Gastroesophageal sphincter (tissue), 4 donors: ENCODE results near the gene NR4A3. TPM values are rescaled to one million over a fixed set of nuclear protein-coding genes. Genes with fewer than 3 reads are reported as not detected.
"Not testable (repeated sequence)": the region's sequence is repeated elsewhere in the genome, so short reads cannot be mapped to it uniquely, and the experiment has no call there.

Source experiments
- ATAC-seq: fragments of 150-250 bp; one replicate; pipeline ENCODE4 v1.9.1; 2016; ENCODE audit warnings: mild to moderate bottlenecking, moderate library complexity
- H3K27ac ChIP-seq, 4 donors: fragments of 200-600 bp; sonication (generic) in 3 of 4; 1 replicate in 3 of 4; 2 replicates in 1 of 4; pipeline ENCODE4 v1.5.1; 2016 to 2019
- H3K27me3 ChIP-seq: fragments of 200-600 bp; sonication (generic); one replicate; pipeline ENCODE4 v1.5.1; 2019
- H3K36me3 ChIP-seq, 2 donors: fragments of 200-600 bp; sonication (generic); one replicate each; pipeline ENCODE4 v1.5.1; 2019; ENCODE audit warnings: control low read depth in 1 of 2
- H3K4me1 ChIP-seq, 3 donors: fragments of 200-600 bp; sonication (generic); 1 replicate in 2 of 3; 2 replicates in 1 of 3; pipeline ENCODE4 v1.5.1; 2016 to 2019; ENCODE audit warnings: control low read depth in 2 of 3
- H3K4me3 ChIP-seq, 2 donors: fragments of 200-600 bp; sonication (generic); one replicate each; pipeline ENCODE4 v1.5.1; 2019; ENCODE audit warnings: mild to moderate bottlenecking in 1 of 2, moderate library complexity in 1 of 2
- H3K9me3 ChIP-seq, 3 donors: fragments of 200-600 bp; sonication (generic); one replicate each; pipeline ENCODE4 v1.5.1; 2017 to 2019; ENCODE audit warnings: control low read depth in 2 of 3
- CTCF ChIP-seq, 4 experiments: fragments of 200-600 bp in 2 of 4; fragments of 450-650 bp in 2 of 4; sonication (generic) in 1 of 4; IDR thresholded peaks; one replicate each; pipeline ENCODE4 v1.5.1; 2017 to 2019; ENCODE audit warnings: antibody characterized with exemption in 4 of 4, mild to moderate bottlenecking in 2 of 4, moderate library complexity in 2 of 4
- EP300 ChIP-seq: sonication (generic); formaldehyde crosslinking; IDR thresholded peaks from one replicate; pipeline ENCODE4 v1.6.1; 2017; ENCODE audit warnings: antibody characterized with exemption, mild to moderate bottlenecking
- POLR2A ChIP-seq, 2 donors: fragments of 450-650 bp; IDR thresholded peaks; one replicate each; pipeline ENCODE4 v1.6.1; 2017; ENCODE audit warnings: antibody characterized with exemption in 2 of 2, mild to moderate bottlenecking in 2 of 2, moderate library complexity in 1 of 2
- POLR2AphosphoS5 ChIP-seq: sonication (generic); formaldehyde crosslinking; IDR thresholded peaks from one replicate; pipeline ENCODE4 v1.6.1; 2017; ENCODE audit warnings: antibody characterized with exemption
- WGBS, 2 donors: methylation state at CpG; one replicate each; pipeline ENCODE4 v1.1.5; 2018; ENCODE audit warnings: low coverage in 1 of 2; 5-methylcytosine and 5-hydroxymethylcytosine counted together
- total RNA-seq, 4 donors: library from RNA; depleted of rRNA; stranded (reverse); fragments of >200 nt; gene quantifications; one replicate each; pipeline ENCODE4 v1.1.0, GENCODE V29; 2016

Gene NR4A3
- total RNA-seq, result 10 to 100 TPM in 1 of 4 donors, 1 to 10 TPM in 2, under 1 TPM in 1; 0.52 to 51.2 (median 2.0) TPM

- H3K27me3 ChIP-seq, result peaks cover 7% of the 10 kb centered on the region
- TF ChIP-seq POLR2A (IDR thresholded peaks at IDR 0.05) (peak; percentile 88 to 92), POLR2AphosphoS5 (peak; percentile 94), EP300 (peak; percentile 90), CTCF (IDR thresholded peaks at IDR 0.05) (peak in 2 of 4 experiments; percentile 69 to 78)
- H3K4me3 ChIP-seq, result peak within 1 kb of the TSS; percentile 60 to 92
- peak; percentile 78 for ATAC-seq
- WGBS, 2 donors, result no CpG with 5 or more reads among the region's 75 CpGs
- H3K9me3 ChIP-seq, result no peaks in the 10 kb centered on the region
- H3K4me1 ChIP-seq, result peaks cover 4 to 64% (median 6%) of the 10 kb centered on the region in 3 donors
- no peaks in the 10 kb centered on the region for H3K36me3 ChIP-seq
- H3K27ac ChIP-seq, result peak within 1 kb of the TSS; percentile 87 to 99 (median 98)
These were observed at the start of gene NR4A3 for GRCh38 chr9:99821396-99822108. Gene NR4A3 (plus strand): TSS chr9:99821885. CDS start chr9:99828043, 6,158 bp downstream.

DNA sequence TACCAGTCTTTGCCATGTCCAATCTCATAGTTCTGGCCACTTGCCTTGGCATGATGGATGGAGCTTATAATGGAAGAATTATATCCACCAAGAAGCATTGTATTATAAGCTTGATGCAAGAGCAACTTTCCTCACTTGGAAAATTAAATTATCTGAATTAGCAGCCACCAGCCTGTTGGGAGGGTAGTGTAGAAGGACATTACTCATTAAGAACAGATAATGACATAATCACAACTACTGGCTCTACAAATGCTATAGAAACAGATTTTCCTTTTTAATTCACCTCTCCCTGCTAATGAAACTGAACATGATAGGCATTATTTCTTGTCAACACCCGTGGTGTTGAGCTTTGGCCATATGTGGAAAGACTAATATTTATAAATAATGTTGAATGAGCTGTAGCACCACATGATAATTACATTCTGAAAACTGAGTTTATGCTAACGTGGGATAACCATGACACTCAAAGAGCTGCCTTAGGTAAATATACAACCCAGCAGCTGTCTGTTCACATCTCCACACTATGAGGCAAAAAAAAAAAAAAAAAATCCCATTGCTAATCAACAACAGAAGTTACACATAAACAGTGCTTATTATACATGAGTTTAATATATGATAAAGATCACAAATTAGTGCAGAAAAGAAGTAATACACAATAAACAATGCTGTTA is 48.1 kb upstream of the NR4A3 start:
- WGBS, 2 donors, result 22 to 35% methylated on average over 2 of the region's 2 CpGs
- H3K27me3 ChIP-seq, result no peaks in the 10 kb centered on the region
- TF ChIP-seq CTCF (IDR thresholded peaks at IDR 0.05) (no peak), EP300 (no peak), POLR2AphosphoS5 (no peak), POLR2A (IDR thresholded peaks at IDR 0.05) (no peak)
- H3K4me1 ChIP-seq, result no peaks in the 10 kb centered on the region
- H3K36me3 ChIP-seq, result no peaks in the 10 kb centered on the region
- no peaks in the 10 kb centered on the region for H3K9me3 ChIP-seq
- ATAC-seq, result no peak
- no peak overlapping the region for H3K27ac ChIP-seq
- no peak overlapping the region for H3K4me3 ChIP-seq

DNA sequence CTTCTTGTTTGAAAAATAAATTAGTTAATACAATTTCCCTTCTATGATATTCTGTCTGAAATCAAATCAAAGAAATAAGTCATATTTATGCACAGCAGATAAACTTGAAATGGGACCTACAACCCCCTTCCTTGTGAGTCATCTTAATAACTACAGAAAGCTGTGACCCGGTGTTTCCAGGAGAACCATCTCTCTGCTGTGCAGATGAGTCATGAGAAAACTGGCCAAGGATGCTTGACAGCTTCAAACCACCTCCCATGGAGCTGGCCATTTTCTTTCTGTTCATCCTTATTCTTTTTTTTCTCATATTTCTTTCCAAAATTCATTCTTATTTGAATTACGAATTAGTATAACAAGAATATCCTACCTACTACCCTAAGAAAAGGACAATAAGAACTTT is 43.4 kb upstream of the NR4A3 start:
- H3K4me1 ChIP-seq, result no peaks in the 10 kb centered on the region
- no peak for TF ChIP-seq POLR2A (IDR thresholded peaks at IDR 0.05)
- TF ChIP-seq EP300, result no peak
- TF ChIP-seq CTCF (IDR thresholded peaks at IDR 0.05), result no peak
- no peak for TF ChIP-seq POLR2AphosphoS5
- no peak overlapping the region for H3K27ac ChIP-seq
- 38 to 55% methylated on average over 2 of the region's 2 CpGs for WGBS, 2 donors
- no peaks in the 10 kb centered on the region for H3K9me3 ChIP-seq
- no peak overlapping the region for H3K4me3 ChIP-seq
- H3K27me3 ChIP-seq, result no peaks in the 10 kb centered on the region
- no peak for ATAC-seq
- no peaks in the 10 kb centered on the region for H3K36me3 ChIP-seq

DNA sequence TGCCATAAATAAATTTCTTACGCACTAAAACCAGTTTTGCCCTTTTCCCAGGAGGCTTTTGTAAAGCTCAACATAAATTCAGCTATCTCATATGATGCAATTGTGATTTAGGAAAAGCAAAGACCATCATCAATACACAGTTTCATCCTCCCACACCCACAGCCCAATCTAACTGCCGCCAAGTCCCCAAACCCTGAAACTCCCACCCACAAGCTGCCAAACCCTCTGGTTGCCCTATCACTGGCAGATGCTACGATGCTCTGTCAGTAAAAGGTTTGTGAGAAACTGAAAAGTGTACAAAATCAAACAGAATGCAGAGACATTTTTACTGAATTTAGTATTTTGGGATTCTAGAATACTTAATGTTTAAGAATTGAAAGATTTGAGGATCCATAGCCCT is 42.8 kb upstream of the NR4A3 start:
- Histone ChIP-seq H3K36me3 (no peaks in the 10 kb centered on the region), H3K4me1 (no peaks in the 10 kb centered on the region), H3K4me3 (no peak overlapping the region), H3K9me3 (no peaks in the 10 kb centered on the region), H3K27ac (no peak overlapping the region), H3K27me3 (no peaks in the 10 kb centered on the region)
- WGBS, 2 donors, result 84 to 91% methylated on average over 2 to 3 of the region's 3 CpGs
- no peak for ATAC-seq
- TF ChIP-seq CTCF (IDR thresholded peaks at IDR 0.05), result no peak

DNA sequence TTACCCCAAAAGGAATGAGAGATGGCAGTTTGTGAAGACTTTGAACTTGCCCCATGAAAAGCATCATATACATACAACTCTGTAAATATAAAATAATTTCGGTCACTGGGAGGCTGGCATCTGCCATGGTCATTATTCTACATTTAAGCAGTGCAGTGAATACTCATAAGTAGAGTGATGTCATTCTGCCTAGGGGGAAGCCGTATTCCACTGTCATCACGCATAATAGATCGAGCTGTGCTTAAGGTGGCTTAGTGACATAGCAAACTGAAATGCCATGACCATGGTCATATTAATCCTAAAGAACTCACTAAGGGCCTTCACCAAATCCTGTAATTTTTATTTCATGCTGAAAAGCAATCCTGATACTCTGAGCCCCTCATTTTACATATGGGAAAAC is 42.4 kb upstream of the NR4A3 start:
- 88 to 89% methylated on average over 4 of the region's 4 CpGs for WGBS, 2 donors
- ATAC-seq, result no peak
- no peak for TF ChIP-seq CTCF (IDR thresholded peaks at IDR 0.05)
- TF ChIP-seq POLR2AphosphoS5, result no peak
- no peak for TF ChIP-seq EP300
- TF ChIP-seq POLR2A (IDR thresholded peaks at IDR 0.05), result no peak
- no peak overlapping the region for H3K27ac ChIP-seq
- no peaks in the 10 kb centered on the region for H3K27me3 ChIP-seq
- H3K4me1 ChIP-seq, result no peaks in the 10 kb centered on the region
- no peak overlapping the region for H3K4me3 ChIP-seq
- no peaks in the 10 kb centered on the region for H3K9me3 ChIP-seq
- no peaks in the 10 kb centered on the region for H3K36me3 ChIP-seq

DNA sequence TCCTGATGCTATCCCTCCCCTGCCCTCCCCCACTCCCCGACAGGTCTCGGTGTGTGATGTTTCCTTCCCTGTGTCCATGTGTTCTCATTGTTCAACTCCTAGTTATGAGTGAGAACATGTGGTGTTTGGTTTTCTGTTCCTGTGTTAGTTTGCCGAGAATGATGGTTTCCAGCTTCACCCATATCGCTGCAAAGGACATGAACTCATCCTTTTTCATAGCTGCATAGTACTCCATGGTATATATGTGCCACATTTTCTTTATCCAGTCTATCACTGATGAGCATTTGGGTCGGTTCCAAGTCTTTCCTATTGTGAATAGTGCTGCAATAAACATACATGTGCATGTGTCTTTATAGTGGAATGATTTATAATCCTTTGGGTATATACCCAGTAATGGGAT is 39.3 kb upstream of the NR4A3 start:
- H3K36me3 ChIP-seq, H3K4me3 ChIP-seq, H3K27ac ChIP-seq, H3K27me3 ChIP-seq, H3K4me1 ChIP-seq, ATAC-seq, H3K9me3 ChIP-seq: not testable (repeated sequence)
- WGBS, 2 donors, result 79 to 81% methylated on average over 4 to 5 of the region's 5 CpGs
